ENCODE results near the gene DHRS7B.

The DHRS7B gene

DNA sequence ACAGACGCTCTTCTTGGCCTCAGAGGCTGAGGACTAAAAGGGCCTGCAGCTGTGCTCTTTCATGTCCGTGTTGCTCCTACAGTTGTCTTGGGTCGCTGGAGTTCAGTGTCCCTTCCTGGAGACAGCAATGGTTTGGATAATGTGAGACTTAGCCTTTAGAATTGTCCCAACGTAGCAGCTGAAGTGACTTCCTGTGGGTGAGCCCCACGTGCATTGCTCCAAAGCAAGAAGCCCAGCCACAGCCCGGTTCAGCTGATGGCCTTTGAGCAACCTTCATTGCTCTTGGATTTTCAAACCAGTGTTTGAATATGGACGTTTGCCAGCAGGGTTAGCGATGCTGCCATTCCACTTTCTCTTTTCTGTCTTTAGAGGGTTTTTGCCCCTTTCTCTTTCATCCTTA is 67.5 kb downstream of the DHRS7B start:
- in situ Hi-C loops (cut with MboI; ENCODE audit: low pct_unique_long_range_greater_than_20kb, low sequenced_read_pairs, unreplicated experiment): no loop called here
- TF ChIP-seq, protein P1, sequence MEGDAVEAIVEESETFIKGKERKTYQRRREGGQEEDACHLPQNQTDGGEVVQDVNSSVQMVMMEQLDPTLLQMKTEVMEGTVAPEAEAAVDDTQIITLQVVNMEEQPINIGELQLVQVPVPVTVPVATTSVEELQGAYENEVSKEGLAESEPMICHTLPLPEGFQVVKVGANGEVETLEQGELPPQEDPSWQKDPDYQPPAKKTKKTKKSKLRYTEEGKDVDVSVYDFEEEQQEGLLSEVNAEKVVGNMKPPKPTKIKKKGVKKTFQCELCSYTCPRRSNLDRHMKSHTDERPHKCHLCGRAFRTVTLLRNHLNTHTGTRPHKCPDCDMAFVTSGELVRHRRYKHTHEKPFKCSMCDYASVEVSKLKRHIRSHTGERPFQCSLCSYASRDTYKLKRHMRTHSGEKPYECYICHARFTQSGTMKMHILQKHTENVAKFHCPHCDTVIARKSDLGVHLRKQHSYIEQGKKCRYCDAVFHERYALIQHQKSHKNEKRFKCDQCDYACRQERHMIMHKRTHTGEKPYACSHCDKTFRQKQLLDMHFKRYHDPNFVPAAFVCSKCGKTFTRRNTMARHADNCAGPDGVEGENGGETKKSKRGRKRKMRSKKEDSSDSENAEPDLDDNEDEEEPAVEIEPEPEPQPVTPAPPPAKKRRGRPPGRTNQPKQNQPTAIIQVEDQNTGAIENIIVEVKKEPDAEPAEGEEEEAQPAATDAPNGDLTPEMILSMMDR (IDR thresholded peaks at IDR 0.05; ENCODE audit: extremely low read depth, insufficient read depth, missing control alignments): no peak
- DNase-seq (ENCODE audit: low spot score): no peak

DNA sequence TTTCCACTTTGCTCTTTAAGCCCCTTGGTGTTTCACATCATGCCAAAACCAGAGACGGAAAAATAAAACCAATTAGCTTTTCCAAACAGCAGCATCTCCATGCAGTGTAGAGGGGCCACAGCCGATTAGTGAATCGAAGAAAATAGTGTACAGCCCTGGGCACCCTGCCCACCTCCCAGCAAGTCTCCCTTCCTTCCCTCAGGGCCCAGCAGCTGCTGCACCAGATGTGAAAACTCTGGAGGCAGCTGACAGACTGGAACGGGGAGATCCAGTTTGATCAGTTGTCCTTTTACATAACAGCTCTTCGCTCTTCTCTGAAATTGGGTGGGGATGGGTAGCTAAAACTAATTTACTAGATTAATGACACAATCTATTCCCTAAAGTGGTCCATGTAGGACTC is 67.9 kb downstream of the DHRS7B start:
- TF ChIP-seq, protein P1 (IDR thresholded peaks at IDR 0.05; ENCODE audit: extremely low read depth, insufficient read depth, missing control alignments): no peak
- no peak for DNase-seq (ENCODE audit: low spot score)
- in situ Hi-C loops (cut with MboI; ENCODE audit: low pct_unique_long_range_greater_than_20kb, low sequenced_read_pairs, unreplicated experiment): no loop called here

DNA sequence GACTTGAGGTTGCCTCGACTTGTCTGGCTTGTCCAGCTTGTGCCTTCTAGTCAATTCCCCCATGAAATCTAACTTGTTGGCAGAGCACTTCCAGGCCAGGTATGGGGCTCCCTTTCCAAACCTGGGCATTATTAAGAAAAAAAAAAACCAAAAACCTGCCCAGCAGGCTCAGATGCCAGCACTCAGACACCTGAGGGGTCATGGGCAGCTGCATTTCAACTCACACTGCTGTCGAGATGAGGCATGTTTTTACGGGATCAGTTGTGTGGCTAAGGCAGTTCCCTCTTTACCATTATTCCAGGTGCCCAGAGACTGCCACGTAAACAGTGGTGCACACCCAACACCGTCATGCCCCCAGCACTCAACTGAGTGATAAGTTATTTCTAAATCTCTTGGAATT is 69.4 kb downstream of the DHRS7B start:
- DNase-seq (ENCODE audit: low spot score): no peak
- TF ChIP-seq, protein P1 (IDR thresholded peaks at IDR 0.05; ENCODE audit: extremely low read depth, insufficient read depth, missing control alignments): no peak
- in situ Hi-C loops (cut with MboI; ENCODE audit: low pct_unique_long_range_greater_than_20kb, low sequenced_read_pairs, unreplicated experiment): no loop called here

DNA sequence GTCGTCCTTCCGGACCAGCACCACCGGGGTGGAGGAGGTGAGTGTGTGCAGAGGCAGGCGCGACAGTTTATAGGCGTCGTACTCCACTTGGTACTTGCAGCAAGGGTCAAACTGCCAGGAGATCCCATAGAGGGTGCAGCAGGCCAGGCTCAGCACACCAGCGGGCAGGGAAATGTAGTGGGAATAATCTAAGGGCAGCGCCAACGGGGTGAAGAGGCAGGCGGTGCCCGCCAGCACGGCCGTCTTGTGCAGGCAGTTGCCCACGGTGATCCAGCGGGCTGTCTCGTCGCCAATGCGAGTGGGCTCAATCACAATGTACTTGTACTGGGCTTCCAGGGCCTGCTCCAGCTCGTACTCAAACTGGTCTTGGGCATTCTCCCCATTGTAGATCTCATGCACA is 71.6 kb downstream of the DHRS7B start:
- no peak for DNase-seq (ENCODE audit: low spot score)
- TF ChIP-seq, protein P1 (IDR thresholded peaks at IDR 0.05; ENCODE audit: extremely low read depth, insufficient read depth, missing control alignments): no peak
- in situ Hi-C loops (cut with MboI; ENCODE audit: low pct_unique_long_range_greater_than_20kb, low sequenced_read_pairs, unreplicated experiment): no loop called here

DNA sequence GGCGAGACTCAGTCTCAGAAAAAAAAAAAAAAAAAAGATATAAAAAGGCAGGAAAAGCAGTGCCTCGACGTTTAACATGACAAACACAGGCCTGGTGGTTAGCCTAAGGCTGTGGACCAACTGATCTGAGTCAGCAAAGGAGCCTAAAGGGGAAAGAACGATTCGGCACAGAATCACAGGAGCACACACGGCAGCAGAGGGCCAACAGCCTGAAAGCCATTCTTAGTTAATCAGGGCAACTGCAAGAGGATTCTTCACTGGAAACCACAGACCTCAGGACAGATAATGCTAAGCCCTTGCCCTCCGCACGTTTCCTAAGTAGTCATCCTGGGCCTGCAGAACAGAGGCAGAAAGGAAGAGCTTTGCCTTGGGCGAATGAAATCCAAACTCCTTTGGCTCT is 72.5 kb downstream of the DHRS7B start:
- no peak for DNase-seq (ENCODE audit: low spot score)
- TF ChIP-seq, protein P1 (IDR thresholded peaks at IDR 0.05; ENCODE audit: extremely low read depth, insufficient read depth, missing control alignments): no peak
- in situ Hi-C loops (cut with MboI; ENCODE audit: low pct_unique_long_range_greater_than_20kb, low sequenced_read_pairs, unreplicated experiment): no loop called here

DNA sequence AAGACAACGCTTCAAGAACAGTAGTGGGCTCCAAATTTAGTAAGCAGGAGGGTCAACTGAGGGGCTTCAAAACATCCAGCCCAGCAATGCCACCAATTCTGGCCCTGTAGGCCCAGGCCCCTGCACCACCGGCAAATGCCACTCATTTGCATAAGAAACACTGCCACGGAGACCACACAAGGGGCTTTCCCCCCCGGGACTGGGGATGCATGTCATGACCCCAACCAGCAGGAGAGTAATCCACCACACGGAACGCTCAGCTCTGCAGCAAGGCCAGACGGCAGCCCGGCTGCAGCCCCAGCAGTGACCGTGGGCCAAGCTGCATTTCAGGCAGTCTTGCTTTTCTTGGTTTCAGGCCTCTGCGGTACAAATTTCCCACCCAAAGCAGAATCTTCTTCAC is 73.1 kb downstream of the DHRS7B start:
- in situ Hi-C loops (cut with MboI; ENCODE audit: low pct_unique_long_range_greater_than_20kb, low sequenced_read_pairs, unreplicated experiment): no loop called here
- TF ChIP-seq, protein P1 (IDR thresholded peaks at IDR 0.05; ENCODE audit: extremely low read depth, insufficient read depth, missing control alignments): no peak

More for the DNA sequence above, 73.1 kb downstream of the DHRS7B start:
- no peak for DNase-seq (ENCODE audit: low spot score)
